ENCODE results near the gene ZNF394.
A peak's percentile ranks its signal among the peaks of the same experiment; 100 is the strongest.
"Not testable (repeated sequence)": the region's sequence is repeated elsewhere in the genome, so short reads cannot be mapped to it uniquely, and the experiment has no call there.

The ZNF394 gene

DNA sequence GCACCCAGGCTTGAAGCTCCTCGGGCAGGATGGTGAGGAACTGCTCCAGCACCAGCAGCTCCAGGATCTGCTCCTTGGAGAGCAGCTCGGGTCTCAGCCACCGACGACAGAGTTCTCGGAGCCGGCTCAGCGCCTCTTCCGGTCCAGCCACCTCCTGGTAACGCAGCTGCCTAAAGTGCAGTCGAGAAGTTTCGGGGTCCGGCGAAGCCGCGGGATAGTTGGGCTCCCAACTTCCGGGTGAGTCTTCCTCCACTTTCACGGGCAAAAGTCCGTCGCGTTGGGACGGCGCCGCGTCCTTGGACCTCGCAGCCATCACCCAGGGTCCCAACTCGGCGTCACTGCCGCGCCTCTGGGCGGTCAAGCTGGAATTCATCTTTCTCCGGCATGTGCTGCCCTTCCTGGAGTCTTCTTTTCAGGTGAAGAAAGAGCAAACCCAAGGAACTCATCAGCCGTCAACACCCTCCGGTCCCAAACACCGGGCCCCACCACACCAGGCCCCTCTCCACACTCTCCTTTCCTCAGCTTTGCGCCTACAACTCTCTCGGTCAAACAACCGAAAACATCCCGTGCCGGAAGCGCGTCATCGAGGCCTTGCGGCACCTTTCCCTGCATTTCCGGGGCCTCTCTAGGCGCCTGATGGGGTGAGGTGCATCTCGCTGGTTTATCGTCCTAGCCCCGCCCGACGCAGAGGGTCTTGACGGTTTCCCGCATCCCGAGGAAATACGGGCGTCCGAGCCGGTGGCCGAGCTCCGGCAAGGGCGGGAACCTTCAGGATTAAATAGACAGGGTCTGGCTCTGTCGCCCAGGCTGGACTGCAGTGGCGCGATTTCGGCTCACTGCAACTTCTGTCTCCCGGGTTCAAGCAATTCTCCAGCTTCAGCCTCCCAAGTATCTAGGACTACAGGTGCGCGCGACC lies at the start of gene ZNF394:
ZNF394 (minus strand) TSS at position 561 of the 916 bp plus-strand sequence; CDS start at position 373, 188 bp downstream.
- peak within 1 kb of the TSS; percentile 80 to 100 for H3K4me3 ChIP-seq (ENCODE audit: low read depth in 1 of 2, low read length in 2 of 2)
- no peaks in the 10 kb centered on the region for H3K27me3 ChIP-seq (ENCODE audit: control insufficient read depth in 1 of 2, insufficient read depth in 2 of 2, low read length in 2 of 2)
- H3K27ac ChIP-seq (ENCODE audit: low read depth, low read length) = peak within 1 kb of the TSS; percentile 100
- H3K4me1 ChIP-seq (ENCODE audit: insufficient read depth, low read length) = peaks cover 24% of the 10 kb centered on the region
- peak within 1 kb of the TSS; percentile 97 for H3K9ac ChIP-seq (ENCODE audit: low read length)
- H3K9me3 ChIP-seq (ENCODE audit: low read length) = no peaks in the 10 kb centered on the region
- H3K36me3 ChIP-seq (ENCODE audit: insufficient read depth, low read length) = peaks cover 11% of the 10 kb centered on the region

DNA sequence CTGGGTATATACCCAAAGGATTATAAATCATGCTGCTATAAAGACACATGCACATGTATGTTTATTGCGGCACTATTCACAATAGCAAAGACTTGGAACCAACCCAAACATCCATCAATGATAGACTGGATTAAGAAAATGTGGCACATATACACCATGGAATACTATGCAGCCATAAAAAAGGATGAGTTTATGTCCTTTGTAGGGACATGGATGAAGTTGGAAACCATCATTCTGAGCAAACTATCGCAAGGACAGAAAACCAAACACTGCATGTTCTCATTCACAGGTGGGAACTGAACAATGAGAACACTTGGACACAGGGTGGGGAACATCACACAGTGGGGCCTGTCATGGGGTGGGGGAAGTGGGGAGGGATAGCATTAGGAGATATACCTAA lies 49.5 kb upstream of the ZNF394 start:
- peaks cover 14% of the 10 kb centered on the region for H3K4me1 ChIP-seq (ENCODE audit: insufficient read depth, low read length)
- not testable (repeated sequence) for H3K4me3 ChIP-seq (ENCODE audit: low read depth in 1 of 2, low read length in 2 of 2); H3K27me3 ChIP-seq (ENCODE audit: control insufficient read depth in 1 of 2, insufficient read depth in 2 of 2, low read length in 2 of 2); H3K9ac ChIP-seq (ENCODE audit: low read length); H3K27ac ChIP-seq (ENCODE audit: low read depth, low read length); H3K9me3 ChIP-seq (ENCODE audit: low read length)
- H3K36me3 ChIP-seq (ENCODE audit: insufficient read depth, low read length) = peaks cover 14% of the 10 kb centered on the region

- H3K27ac ChIP-seq (ENCODE audit: low read depth, low read length); H3K4me1 ChIP-seq (ENCODE audit: insufficient read depth, low read length); H3K27me3 ChIP-seq (ENCODE audit: control insufficient read depth in 1 of 2, insufficient read depth in 2 of 2, low read length in 2 of 2); H3K9me3 ChIP-seq (ENCODE audit: low read length); H3K4me3 ChIP-seq (ENCODE audit: low read depth in 1 of 2, low read length in 2 of 2); H3K9ac ChIP-seq (ENCODE audit: low read length): not testable (repeated sequence)
- H3K36me3 ChIP-seq (ENCODE audit: insufficient read depth, low read length) = peaks cover 14% of the 10 kb centered on the region
These were observed 45.2 kb upstream of the ZNF394 start for GRCh38 chr7:99545308-99545707.

GRCh38 chr7:99543916-99544315 lies 43.8 kb upstream of the ZNF394 start:
- H3K4me3 ChIP-seq (ENCODE audit: low read depth in 1 of 2, low read length in 2 of 2) = no peak overlapping the region
- H3K36me3 ChIP-seq (ENCODE audit: insufficient read depth, low read length) = peaks cover 14% of the 10 kb centered on the region
- H3K9ac ChIP-seq (ENCODE audit: low read length) = no peak overlapping the region
- H3K27me3 ChIP-seq (ENCODE audit: control insufficient read depth in 1 of 2, insufficient read depth in 2 of 2, low read length in 2 of 2) = no peaks in the 10 kb centered on the region
- peaks cover 6% of the 10 kb centered on the region for H3K9me3 ChIP-seq (ENCODE audit: low read length)
- H3K4me1 ChIP-seq (ENCODE audit: insufficient read depth, low read length) = no peaks in the 10 kb centered on the region
- H3K27ac ChIP-seq (ENCODE audit: low read depth, low read length) = no peak overlapping the region

DNA sequence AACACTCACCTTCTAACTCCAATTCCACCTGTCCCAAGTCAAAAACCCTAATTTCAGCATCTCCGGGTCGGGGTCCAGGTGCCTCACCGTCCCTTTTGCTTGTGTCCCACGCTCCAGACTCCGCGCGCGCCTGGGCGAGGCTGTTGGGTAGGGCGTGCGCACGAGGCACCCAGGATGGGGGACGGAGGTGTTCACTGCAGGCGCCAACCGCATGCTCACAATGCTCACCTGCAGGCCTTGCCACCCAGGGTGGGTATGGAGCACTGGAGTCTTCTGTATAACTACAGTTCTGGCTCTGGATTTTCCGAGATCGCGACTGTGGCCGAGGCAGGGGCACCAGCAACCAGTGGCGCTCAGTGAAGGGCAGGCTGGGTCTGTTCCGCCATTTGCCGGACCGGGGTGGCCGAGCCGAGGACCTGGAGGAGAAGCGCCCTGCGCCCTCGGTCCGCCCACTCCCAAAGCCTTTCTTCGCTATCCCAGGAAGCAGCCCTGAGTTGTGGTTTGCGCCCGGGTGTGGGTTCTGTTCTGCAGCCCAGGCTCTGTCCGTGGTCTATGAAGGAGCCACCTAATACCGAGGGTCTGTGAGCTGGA lies 43.1 kb upstream of the ZNF394 start:
- no peak overlapping the region for H3K9ac ChIP-seq (ENCODE audit: low read length)
- H3K27me3 ChIP-seq (ENCODE audit: control insufficient read depth in 1 of 2, insufficient read depth in 2 of 2, low read length in 2 of 2) = no peaks in the 10 kb centered on the region
- peaks cover 6% of the 10 kb centered on the region for H3K9me3 ChIP-seq (ENCODE audit: low read length)
- no peak overlapping the region for H3K27ac ChIP-seq (ENCODE audit: low read depth, low read length)
- peaks cover 11% of the 10 kb centered on the region for H3K36me3 ChIP-seq (ENCODE audit: insufficient read depth, low read length)
- no peak overlapping the region for H3K4me3 ChIP-seq (ENCODE audit: low read depth in 1 of 2, low read length in 2 of 2)
- no peaks in the 10 kb centered on the region for H3K4me1 ChIP-seq (ENCODE audit: insufficient read depth, low read length)

DNA sequence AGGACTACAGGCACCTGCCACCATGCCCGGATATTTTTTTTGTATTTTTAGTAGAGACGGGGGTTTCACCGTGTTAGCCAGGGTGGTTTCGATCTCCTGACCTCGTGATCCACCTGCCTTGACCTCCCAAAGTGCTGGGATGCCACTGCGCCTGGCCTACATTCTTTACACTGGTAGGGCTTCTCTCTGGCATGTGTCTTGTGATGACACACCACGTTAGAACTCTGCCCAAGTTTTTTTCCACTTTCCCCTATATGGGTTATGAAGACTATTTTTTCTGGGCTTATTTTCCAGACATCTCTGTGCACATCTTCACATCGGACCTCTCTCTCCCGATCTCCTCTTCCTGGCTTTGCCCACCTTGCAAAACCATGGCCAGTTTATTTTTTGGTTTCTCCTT lies 41.1 kb upstream of the ZNF394 start:
- Histone ChIP-seq H3K36me3 (ENCODE audit: insufficient read depth, low read length) (no peaks in the 10 kb centered on the region), H3K4me3 (ENCODE audit: low read depth in 1 of 2, low read length in 2 of 2) (no peak overlapping the region), H3K9me3 (ENCODE audit: low read length) (peaks cover 6% of the 10 kb centered on the region), H3K9ac (ENCODE audit: low read length) (no peak overlapping the region), H3K27me3 (ENCODE audit: control insufficient read depth in 1 of 2, insufficient read depth in 2 of 2, low read length in 2 of 2) (no peaks in the 10 kb centered on the region), H3K4me1 (ENCODE audit: insufficient read depth, low read length) (no peaks in the 10 kb centered on the region), H3K27ac (ENCODE audit: low read depth, low read length) (no peak overlapping the region)

- Histone ChIP-seq H3K4me3 (ENCODE audit: low read depth in 1 of 2, low read length in 2 of 2) (no peak overlapping the region), H3K9ac (ENCODE audit: low read length) (no peak overlapping the region), H3K36me3 (ENCODE audit: insufficient read depth, low read length) (no peaks in the 10 kb centered on the region), H3K27ac (ENCODE audit: low read depth, low read length) (no peak overlapping the region), H3K27me3 (ENCODE audit: control insufficient read depth in 1 of 2, insufficient read depth in 2 of 2, low read length in 2 of 2) (no peaks in the 10 kb centered on the region), H3K9me3 (ENCODE audit: low read length) (peaks cover 6% of the 10 kb centered on the region), H3K4me1 (ENCODE audit: insufficient read depth, low read length) (no peaks in the 10 kb centered on the region)
These were observed 40.5 kb upstream of the ZNF394 start for GRCh38 chr7:99540542-99540941.

DNA sequence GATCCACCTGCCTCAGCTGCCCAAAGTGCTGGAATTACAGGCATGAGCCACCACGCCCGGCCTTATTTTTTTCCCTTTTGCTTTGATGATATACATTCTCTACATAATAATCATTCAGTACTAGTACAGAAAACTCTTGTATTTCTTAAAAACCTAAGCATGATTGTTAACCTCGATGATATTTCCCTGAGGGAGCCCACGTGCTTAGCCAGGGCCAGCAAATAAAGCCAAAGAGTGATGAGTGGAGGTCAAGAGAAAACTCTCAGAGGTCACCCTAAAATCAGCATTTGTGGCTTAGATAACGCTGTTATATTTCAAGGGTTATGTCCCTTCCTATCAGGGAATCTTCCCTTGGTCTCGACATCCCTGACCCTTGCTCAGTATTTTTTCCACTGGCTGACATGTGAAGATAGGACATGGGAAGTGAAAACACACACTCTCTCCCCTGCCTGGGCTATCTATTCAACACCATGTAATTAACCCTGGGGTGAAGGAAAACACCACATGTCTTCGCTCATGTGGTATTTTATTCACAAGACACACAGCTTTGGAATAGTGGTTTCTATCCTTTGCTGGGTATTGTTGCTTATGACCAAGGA lies 39.2 kb upstream of the ZNF394 start:
- Histone ChIP-seq H3K4me1 (ENCODE audit: insufficient read depth, low read length) (no peaks in the 10 kb centered on the region), H3K27ac (ENCODE audit: low read depth, low read length) (no peak overlapping the region), H3K9ac (ENCODE audit: low read length) (no peak overlapping the region), H3K4me3 (ENCODE audit: low read depth in 1 of 2, low read length in 2 of 2) (no peak overlapping the region), H3K9me3 (ENCODE audit: low read length) (peaks cover 6% of the 10 kb centered on the region), H3K36me3 (ENCODE audit: insufficient read depth, low read length) (no peaks in the 10 kb centered on the region), H3K27me3 (ENCODE audit: control insufficient read depth in 1 of 2, insufficient read depth in 2 of 2, low read length in 2 of 2) (no peaks in the 10 kb centered on the region)

DNA sequence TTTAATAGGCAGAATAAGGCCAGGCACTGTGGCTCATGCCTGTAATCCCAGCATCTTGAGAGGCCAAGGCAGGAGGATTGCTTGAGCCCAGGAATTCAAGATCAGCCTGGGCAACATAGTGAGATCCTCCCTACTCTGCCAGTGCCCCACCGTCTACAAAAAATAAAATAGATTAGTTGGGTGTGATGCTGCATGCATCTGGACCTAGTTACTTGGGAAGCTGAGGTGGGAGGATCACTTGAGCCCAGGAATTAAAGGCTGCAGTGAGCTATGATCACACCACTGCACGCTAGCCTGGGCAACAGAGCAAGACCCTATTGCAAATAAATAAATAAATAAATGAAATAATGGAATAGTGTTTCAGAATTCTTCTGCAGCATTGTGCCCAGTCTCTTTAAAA lies 35.6 kb upstream of the ZNF394 start:
- Histone ChIP-seq H3K36me3 (ENCODE audit: insufficient read depth, low read length) (peaks cover 24% of the 10 kb centered on the region), H3K4me3 (ENCODE audit: low read depth in 1 of 2, low read length in 2 of 2) (no peak overlapping the region), H3K9me3 (ENCODE audit: low read length) (peaks cover 24% of the 10 kb centered on the region), H3K27me3 (ENCODE audit: control insufficient read depth in 1 of 2, insufficient read depth in 2 of 2, low read length in 2 of 2) (no peaks in the 10 kb centered on the region), H3K4me1 (ENCODE audit: insufficient read depth, low read length) (no peaks in the 10 kb centered on the region), H3K27ac (ENCODE audit: low read depth, low read length) (no peak overlapping the region), H3K9ac (ENCODE audit: low read length) (no peak overlapping the region)

- peaks cover 20% of the 10 kb centered on the region for H3K9me3 ChIP-seq (ENCODE audit: low read length)
- no peak overlapping the region for H3K9ac ChIP-seq (ENCODE audit: low read length)
- no peak overlapping the region for H3K27ac ChIP-seq (ENCODE audit: low read depth, low read length)
- peaks cover 39% of the 10 kb centered on the region for H3K36me3 ChIP-seq (ENCODE audit: insufficient read depth, low read length)
- H3K4me1 ChIP-seq (ENCODE audit: insufficient read depth, low read length) = no peaks in the 10 kb centered on the region
- peak overlapping the region in 1 of 2 donors; percentile 26 for H3K4me3 ChIP-seq (ENCODE audit: low read depth in 1 of 2, low read length in 2 of 2)
- no peaks in the 10 kb centered on the region for H3K27me3 ChIP-seq (ENCODE audit: control insufficient read depth in 1 of 2, insufficient read depth in 2 of 2, low read length in 2 of 2)
These were observed 31.3 kb upstream of the ZNF394 start for GRCh38 chr7:99531354-99531765.

GRCh38 chr7:99525713-99526440 lies 25.8 kb upstream of the ZNF394 start:
- peaks cover 29% of the 10 kb centered on the region for H3K36me3 ChIP-seq (ENCODE audit: insufficient read depth, low read length)
- peaks cover under 1% of the 10 kb centered on the region for H3K9me3 ChIP-seq (ENCODE audit: low read length)
- H3K9ac ChIP-seq (ENCODE audit: low read length) = no peak overlapping the region
- H3K27ac ChIP-seq (ENCODE audit: low read depth, low read length) = no peak overlapping the region
- no peak overlapping the region for H3K4me3 ChIP-seq (ENCODE audit: low read depth in 1 of 2, low read length in 2 of 2)
- no peaks in the 10 kb centered on the region for H3K4me1 ChIP-seq (ENCODE audit: insufficient read depth, low read length)
- no peaks in the 10 kb centered on the region for H3K27me3 ChIP-seq (ENCODE audit: control insufficient read depth in 1 of 2, insufficient read depth in 2 of 2, low read length in 2 of 2)
